ENCODE measurements around the gene KCNMA1. TPM values are rescaled to one million over a fixed set of nuclear protein-coding genes. Genes with fewer than 3 reads are reported as not detected.

KCNMA1 gene
- total and polyA plus RNA-seq, 10 of the 15 experiments (the other 5 are each of a cell fraction or from before 2014, with no cell fraction given): 8.5 to 77.0 (median 21.3) TPM

DNA sequence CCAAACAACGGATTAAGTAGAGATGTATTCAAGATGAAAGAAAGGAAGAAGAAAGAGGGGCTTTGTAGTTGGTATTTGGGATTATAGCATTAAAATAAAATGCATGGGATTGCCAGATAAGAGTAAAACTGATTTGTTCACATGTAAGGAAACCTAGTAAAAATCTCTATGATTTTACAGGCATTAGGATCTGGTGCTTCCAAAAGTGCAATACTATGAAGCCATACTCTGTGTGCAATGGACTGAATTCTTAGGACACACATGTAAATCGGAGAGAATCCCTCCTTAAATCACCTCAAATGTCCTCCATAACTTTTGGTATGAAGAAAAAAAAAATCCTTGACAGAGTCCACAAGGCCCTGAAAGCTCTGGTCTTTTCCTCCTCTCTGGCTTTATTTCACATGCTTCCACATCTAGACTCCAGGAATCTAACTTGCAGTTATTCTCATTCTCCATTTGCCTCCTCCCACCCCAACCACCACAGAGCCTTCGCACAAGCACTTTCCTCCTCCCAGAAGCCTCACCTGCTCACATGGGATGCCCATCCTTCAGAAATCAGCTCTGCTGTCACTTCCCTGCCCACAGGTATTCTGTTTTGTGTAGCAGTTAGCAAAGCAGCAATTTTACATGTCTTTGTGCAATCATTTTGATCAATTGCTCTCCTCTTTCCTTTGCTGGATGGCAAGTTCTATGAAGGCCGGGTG lies 378.3 kb downstream of the KCNMA1 start:
- in situ Hi-C loops (cut with MboI): no loop called here
- SMC1A ChIA-PET (ENCODE audit: uncharacterized antibody, unreplicated experiment): interaction anchor here (1.0 to 1.3 kb wide), 3 partner anchors 11 to 85 kb away, joined by 3 to 5 read pairs (median 3); no protein-coding TSS in a partner anchor
- Histone ChIP-seq H3K4me1 (ENCODE audit: control insufficient read depth, insufficient read depth, low read length) (peaks cover 6% of the 10 kb centered on the region; the same call in 1 of the 2 replicates), H3K27me3 (replicated peaks in 1 of 2; ENCODE audit: control insufficient read depth in 2 of 2, insufficient read depth in 2 of 2, low read length in 1 of 2) (0 out of 4 replicates have a peak, but pooled peaks cover 0 to 3% of the 10 kb centered on the region in 2 experiments), H3K36me3 (ENCODE audit: control insufficient read depth in 2 of 2, insufficient read depth in 2 of 2, low read length in 1 of 2) (no peaks in the 10 kb centered on the region), H3K4me2 (ENCODE audit: control insufficient read depth, insufficient read depth) (no peak overlapping the region), H3K79me2 (ENCODE audit: control insufficient read depth, insufficient read depth, low read length) (no peaks in the 10 kb centered on the region), H3K4me3 (no peak overlapping the region), H4K20me1 (ENCODE audit: control insufficient read depth, insufficient read depth) (no peaks in the 10 kb centered on the region), H3K9ac (ENCODE audit: control insufficient read depth, insufficient read depth, low read length) (no peak overlapping the region), H2AFZ (ENCODE audit: control insufficient read depth, low read depth, low read length) (no peak overlapping the region), H3K9me3 (replicated peaks; ENCODE audit: control insufficient read depth, insufficient read depth, low read length) (no peaks in the 10 kb centered on the region; the same call in 1 of the 3 replicates), H3K27ac (ENCODE audit: control insufficient read depth, insufficient read depth) (no peak overlapping the region)
- RAD21 ChIA-PET (ENCODE audit: unreplicated experiment): no interaction called here
- 34% methylated on average over 4 of the region's 4 CpGs for WGBS (ENCODE audit: insufficient coverage, insufficient replicate concordance, low lambda C conversion rate, missing lambda C conversion rate)
- ATAC-seq (no peak), FAIRE-seq (no peak), DNase-seq (ENCODE audit: low read depth, low spot score) (no peak)
- no peak for TF ChIP-seq NFYB (IDR thresholded peaks at IDR 0.05; ENCODE audit: insufficient read depth, low read depth, low read length)
- no peak for TF ChIP-seq REST (IDR thresholded peaks at IDR 0.05; ENCODE audit: low read depth, low read length)
- TF ChIP-seq JUNB (IDR thresholded peaks at IDR 0.05): no peak
- no peak for TF ChIP-seq RBBP5 (conservative IDR thresholded peaks at IDR 0.05)
- no peak for TF ChIP-seq IKZF1 (conservative IDR thresholded peaks at IDR 0.05)
- no peak for TF ChIP-seq MYC (IDR thresholded peaks at IDR 0.05; ENCODE audit: insufficient read depth, insufficient read length, insufficient replicate concordance, low read length, severe bottlenecking)
- no peak for TF ChIP-seq JUND (IDR thresholded peaks at IDR 0.05; ENCODE audit: low read depth, low read length)
- no peak for TF ChIP-seq EGR1 (IDR thresholded peaks at IDR 0.05; ENCODE audit: borderline replicate concordance in 1 of 2, low read depth in 2 of 2, low read length in 2 of 2)
- TF ChIP-seq NBN (IDR thresholded peaks at IDR 0.05): no peak
- CTCF ChIA-PET: interaction anchor here (1.0 to 1.4 kb wide), 2 partner anchors 94 to 455 kb away, joined by 4 read pairs; no protein-coding TSS in a partner anchor
- POLR2A ChIA-PET: no interaction called here
- BruUV-seq (replicated peaks): no TSS peak
- intact Hi-C loops (cut with micrococcal nuclease; ENCODE audit: unreplicated experiment): no loop called here
